ENCODE measurements around the gene COX5B. TPM values are rescaled to one million over a fixed set of nuclear protein-coding genes. Genes with fewer than 3 reads are reported as not detected.

COX5B gene, protein sequence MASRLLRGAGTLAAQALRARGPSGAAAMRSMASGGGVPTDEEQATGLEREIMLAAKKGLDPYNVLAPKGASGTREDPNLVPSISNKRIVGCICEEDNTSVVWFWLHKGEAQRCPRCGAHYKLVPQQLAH
- 317 to 346 TPM (median 331 TPM) in 3 replicates for total RNA-seq (2021)
- percentile 96 among the genes with signal in this experiment for Bru-seq, nascent RNA
- long read RNA-seq, experiment 1, transcript COX5B-201 (4 exons, 712 nt) = major isoform, 270 of 284 reads
- long read RNA-seq, experiment 1, partial matches to known transcripts = 5 of 284 reads
- long read RNA-seq, experiment 1, other reads (novel, unspliced or antisense) = 8 of 284 reads
- long read RNA-seq, experiment 2, transcript COX5B-201 (4 exons, 712 nt) = major isoform, 476 of 503 reads
- long read RNA-seq, experiment 2, partial matches to known transcripts = 13 of 503 reads
- long read RNA-seq, experiment 2, other reads (novel, unspliced or antisense) = 12 of 503 reads
- long read RNA-seq, experiment 3, partial matches to known transcripts = 3 of 5 reads
- long read RNA-seq, experiment 3, other reads (novel, unspliced or antisense) = 2 of 5 reads

- Mint-ChIP-seq H3K36me3 (peaks cover 32% of the 10 kb centered on the region), H3K4me1 (peaks cover 5% of the 10 kb centered on the region), H3K27me3 (ENCODE audit: low read depth) (no peaks in the 10 kb centered on the region), H3K4me3 (peak within 1 kb of the TSS; percentile 98), H3K9me3 (no peaks in the 10 kb centered on the region), H3K27ac (peak within 1 kb of the TSS; percentile 99)
- DNase-seq (ENCODE audit: low spot score) (peak; percentile 99), ATAC-seq (peak; percentile 98)
- POLR2A ChIA-PET = interaction anchor here (0.6 to 2.6 kb wide), 11 partner anchors 8 to 1125 kb away, joined by 3 to 23 read pairs (median 3); partner anchors contain the start of genes ACTR1B and ANKRD36B
- CTCF ChIA-PET = interaction anchor here (0.6 to 2.0 kb wide), 10 partner anchors 15 to 95 kb away, joined by 3 to 32 read pairs (median 6); partner anchors contain the start of gene ACTR1B
- TF ChIP-seq ESRRA (CRISPR knock-in tag; IDR thresholded peaks at IDR 0.05; ENCODE audit: borderline replicate concordance) = peak; percentile 86; the same call in 1 of the 2 replicates
- TF ChIP-seq FOXK1 (CRISPR knock-in tag; IDR thresholded peaks at IDR 0.05) = peak; percentile 77; the same call in 1 of the 2 replicates
- no peak for TF ChIP-seq RORB (CRISPR knock-in tag; IDR thresholded peaks at IDR 0.05)
- TF ChIP-seq, protein P1, sequence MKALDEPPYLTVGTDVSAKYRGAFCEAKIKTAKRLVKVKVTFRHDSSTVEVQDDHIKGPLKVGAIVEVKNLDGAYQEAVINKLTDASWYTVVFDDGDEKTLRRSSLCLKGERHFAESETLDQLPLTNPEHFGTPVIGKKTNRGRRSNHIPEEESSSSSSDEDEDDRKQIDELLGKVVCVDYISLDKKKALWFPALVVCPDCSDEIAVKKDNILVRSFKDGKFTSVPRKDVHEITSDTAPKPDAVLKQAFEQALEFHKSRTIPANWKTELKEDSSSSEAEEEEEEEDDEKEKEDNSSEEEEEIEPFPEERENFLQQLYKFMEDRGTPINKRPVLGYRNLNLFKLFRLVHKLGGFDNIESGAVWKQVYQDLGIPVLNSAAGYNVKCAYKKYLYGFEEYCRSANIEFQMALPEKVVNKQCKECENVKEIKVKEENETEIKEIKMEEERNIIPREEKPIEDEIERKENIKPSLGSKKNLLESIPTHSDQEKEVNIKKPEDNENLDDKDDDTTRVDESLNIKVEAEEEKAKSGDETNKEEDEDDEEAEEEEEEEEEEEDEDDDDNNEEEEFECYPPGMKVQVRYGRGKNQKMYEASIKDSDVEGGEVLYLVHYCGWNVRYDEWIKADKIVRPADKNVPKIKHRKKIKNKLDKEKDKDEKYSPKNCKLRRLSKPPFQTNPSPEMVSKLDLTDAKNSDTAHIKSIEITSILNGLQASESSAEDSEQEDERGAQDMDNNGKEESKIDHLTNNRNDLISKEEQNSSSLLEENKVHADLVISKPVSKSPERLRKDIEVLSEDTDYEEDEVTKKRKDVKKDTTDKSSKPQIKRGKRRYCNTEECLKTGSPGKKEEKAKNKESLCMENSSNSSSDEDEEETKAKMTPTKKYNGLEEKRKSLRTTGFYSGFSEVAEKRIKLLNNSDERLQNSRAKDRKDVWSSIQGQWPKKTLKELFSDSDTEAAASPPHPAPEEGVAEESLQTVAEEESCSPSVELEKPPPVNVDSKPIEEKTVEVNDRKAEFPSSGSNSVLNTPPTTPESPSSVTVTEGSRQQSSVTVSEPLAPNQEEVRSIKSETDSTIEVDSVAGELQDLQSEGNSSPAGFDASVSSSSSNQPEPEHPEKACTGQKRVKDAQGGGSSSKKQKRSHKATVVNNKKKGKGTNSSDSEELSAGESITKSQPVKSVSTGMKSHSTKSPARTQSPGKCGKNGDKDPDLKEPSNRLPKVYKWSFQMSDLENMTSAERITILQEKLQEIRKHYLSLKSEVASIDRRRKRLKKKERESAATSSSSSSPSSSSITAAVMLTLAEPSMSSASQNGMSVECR (CRISPR knock-in tag; IDR thresholded peaks at IDR 0.05; ENCODE audit: borderline replicate concordance) = peak; percentile 36; the same call in 1 of the 2 replicates
- no peak; the same call in 1 of the 2 replicates for TF ChIP-seq SP1 (CRISPR knock-in tag; conservative IDR thresholded peaks at IDR 0.05)
- TF ChIP-seq, protein P2, sequence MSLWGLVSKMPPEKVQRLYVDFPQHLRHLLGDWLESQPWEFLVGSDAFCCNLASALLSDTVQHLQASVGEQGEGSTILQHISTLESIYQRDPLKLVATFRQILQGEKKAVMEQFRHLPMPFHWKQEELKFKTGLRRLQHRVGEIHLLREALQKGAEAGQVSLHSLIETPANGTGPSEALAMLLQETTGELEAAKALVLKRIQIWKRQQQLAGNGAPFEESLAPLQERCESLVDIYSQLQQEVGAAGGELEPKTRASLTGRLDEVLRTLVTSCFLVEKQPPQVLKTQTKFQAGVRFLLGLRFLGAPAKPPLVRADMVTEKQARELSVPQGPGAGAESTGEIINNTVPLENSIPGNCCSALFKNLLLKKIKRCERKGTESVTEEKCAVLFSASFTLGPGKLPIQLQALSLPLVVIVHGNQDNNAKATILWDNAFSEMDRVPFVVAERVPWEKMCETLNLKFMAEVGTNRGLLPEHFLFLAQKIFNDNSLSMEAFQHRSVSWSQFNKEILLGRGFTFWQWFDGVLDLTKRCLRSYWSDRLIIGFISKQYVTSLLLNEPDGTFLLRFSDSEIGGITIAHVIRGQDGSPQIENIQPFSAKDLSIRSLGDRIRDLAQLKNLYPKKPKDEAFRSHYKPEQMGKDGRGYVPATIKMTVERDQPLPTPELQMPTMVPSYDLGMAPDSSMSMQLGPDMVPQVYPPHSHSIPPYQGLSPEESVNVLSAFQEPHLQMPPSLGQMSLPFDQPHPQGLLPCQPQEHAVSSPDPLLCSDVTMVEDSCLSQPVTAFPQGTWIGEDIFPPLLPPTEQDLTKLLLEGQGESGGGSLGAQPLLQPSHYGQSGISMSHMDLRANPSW (CRISPR knock-in tag; conservative IDR thresholded peaks at IDR 0.05; ENCODE audit: low read depth) = no peak
- TF ChIP-seq, protein P3, sequence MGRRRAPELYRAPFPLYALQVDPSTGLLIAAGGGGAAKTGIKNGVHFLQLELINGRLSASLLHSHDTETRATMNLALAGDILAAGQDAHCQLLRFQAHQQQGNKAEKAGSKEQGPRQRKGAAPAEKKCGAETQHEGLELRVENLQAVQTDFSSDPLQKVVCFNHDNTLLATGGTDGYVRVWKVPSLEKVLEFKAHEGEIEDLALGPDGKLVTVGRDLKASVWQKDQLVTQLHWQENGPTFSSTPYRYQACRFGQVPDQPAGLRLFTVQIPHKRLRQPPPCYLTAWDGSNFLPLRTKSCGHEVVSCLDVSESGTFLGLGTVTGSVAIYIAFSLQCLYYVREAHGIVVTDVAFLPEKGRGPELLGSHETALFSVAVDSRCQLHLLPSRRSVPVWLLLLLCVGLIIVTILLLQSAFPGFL (CRISPR knock-in tag; IDR thresholded peaks at IDR 0.05; ENCODE audit: borderline replicate concordance) = 0 out of 2 replicates have a peak, but pooled peaks have one; percentile 77
- TF ChIP-seq JUN (CRISPR knock-in tag; IDR thresholded peaks at IDR 0.05) = no peak
- TF ChIP-seq KAT7 (CRISPR knock-in tag; IDR thresholded peaks at IDR 0.05; ENCODE audit: borderline replicate concordance) = peak; percentile 57; the same call in 1 of the 2 replicates
- TF ChIP-seq, protein P4, sequence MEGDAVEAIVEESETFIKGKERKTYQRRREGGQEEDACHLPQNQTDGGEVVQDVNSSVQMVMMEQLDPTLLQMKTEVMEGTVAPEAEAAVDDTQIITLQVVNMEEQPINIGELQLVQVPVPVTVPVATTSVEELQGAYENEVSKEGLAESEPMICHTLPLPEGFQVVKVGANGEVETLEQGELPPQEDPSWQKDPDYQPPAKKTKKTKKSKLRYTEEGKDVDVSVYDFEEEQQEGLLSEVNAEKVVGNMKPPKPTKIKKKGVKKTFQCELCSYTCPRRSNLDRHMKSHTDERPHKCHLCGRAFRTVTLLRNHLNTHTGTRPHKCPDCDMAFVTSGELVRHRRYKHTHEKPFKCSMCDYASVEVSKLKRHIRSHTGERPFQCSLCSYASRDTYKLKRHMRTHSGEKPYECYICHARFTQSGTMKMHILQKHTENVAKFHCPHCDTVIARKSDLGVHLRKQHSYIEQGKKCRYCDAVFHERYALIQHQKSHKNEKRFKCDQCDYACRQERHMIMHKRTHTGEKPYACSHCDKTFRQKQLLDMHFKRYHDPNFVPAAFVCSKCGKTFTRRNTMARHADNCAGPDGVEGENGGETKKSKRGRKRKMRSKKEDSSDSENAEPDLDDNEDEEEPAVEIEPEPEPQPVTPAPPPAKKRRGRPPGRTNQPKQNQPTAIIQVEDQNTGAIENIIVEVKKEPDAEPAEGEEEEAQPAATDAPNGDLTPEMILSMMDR (IDR thresholded peaks at IDR 0.05) = no peak
- TF ChIP-seq, protein P5, sequence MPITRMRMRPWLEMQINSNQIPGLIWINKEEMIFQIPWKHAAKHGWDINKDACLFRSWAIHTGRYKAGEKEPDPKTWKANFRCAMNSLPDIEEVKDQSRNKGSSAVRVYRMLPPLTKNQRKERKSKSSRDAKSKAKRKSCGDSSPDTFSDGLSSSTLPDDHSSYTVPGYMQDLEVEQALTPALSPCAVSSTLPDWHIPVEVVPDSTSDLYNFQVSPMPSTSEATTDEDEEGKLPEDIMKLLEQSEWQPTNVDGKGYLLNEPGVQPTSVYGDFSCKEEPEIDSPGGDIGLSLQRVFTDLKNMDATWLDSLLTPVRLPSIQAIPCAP (CRISPR knock-in tag; IDR thresholded peaks at IDR 0.05) = 0 out of 2 replicates have a peak, but pooled peaks have one; percentile 21
- TF ChIP-seq, protein P6, sequence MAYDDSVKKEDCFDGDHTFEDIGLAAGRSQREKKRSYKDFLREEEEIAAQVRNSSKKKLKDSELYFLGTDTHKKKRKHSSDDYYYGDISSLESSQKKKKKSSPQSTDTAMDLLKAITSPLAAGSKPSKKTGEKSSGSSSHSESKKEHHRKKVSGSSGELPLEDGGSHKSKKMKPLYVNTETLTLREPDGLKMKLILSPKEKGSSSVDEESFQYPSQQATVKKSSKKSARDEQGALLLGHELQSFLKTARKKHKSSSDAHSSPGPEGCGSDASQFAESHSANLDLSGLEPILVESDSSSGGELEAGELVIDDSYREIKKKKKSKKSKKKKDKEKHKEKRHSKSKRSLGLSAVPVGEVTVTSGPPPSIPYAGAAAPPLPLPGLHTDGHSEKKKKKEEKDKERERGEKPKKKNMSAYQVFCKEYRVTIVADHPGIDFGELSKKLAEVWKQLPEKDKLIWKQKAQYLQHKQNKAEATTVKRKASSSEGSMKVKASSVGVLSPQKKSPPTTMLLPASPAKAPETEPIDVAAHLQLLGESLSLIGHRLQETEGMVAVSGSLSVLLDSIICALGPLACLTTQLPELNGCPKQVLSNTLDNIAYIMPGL (CRISPR knock-in tag; IDR thresholded peaks at IDR 0.05) = peak; percentile 61; the same call in 1 of the 2 replicates
- TF ChIP-seq ZNF423 (CRISPR knock-in tag; IDR thresholded peaks at IDR 0.05) = no peak
- TF ChIP-seq, protein P7, sequence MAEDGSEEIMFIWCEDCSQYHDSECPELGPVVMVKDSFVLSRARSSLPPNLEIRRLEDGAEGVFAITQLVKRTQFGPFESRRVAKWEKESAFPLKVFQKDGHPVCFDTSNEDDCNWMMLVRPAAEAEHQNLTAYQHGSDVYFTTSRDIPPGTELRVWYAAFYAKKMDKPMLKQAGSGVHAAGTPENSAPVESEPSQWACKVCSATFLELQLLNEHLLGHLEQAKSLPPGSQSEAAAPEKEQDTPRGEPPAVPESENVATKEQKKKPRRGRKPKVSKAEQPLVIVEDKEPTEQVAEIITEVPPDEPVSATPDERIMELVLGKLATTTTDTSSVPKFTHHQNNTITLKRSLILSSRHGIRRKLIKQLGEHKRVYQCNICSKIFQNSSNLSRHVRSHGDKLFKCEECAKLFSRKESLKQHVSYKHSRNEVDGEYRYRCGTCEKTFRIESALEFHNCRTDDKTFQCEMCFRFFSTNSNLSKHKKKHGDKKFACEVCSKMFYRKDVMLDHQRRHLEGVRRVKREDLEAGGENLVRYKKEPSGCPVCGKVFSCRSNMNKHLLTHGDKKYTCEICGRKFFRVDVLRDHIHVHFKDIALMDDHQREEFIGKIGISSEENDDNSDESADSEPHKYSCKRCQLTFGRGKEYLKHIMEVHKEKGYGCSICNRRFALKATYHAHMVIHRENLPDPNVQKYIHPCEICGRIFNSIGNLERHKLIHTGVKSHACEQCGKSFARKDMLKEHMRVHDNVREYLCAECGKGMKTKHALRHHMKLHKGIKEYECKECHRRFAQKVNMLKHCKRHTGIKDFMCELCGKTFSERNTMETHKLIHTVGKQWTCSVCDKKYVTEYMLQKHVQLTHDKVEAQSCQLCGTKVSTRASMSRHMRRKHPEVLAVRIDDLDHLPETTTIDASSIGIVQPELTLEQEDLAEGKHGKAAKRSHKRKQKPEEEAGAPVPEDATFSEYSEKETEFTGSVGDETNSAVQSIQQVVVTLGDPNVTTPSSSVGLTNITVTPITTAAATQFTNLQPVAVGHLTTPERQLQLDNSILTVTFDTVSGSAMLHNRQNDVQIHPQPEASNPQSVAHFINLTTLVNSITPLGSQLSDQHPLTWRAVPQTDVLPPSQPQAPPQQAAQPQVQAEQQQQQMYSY (CRISPR knock-in tag; IDR thresholded peaks at IDR 0.05) = no peak
- TF ChIP-seq, protein P8, sequence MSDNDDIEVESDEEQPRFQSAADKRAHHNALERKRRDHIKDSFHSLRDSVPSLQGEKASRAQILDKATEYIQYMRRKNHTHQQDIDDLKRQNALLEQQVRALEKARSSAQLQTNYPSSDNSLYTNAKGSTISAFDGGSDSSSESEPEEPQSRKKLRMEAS (CRISPR knock-in tag; IDR thresholded peaks at IDR 0.05) = 0 out of 2 replicates have a peak, but pooled peaks have one; percentile 31
Observed at GRCh38 chr2:97645695-97646629, at the start of gene COX5B. COX5B (plus strand) TSS chr2:97646062; CDS start chr2:97646087, 25 bp downstream.

All from WTC11 (cell line).